AG04450 (cell line): ENCODE results near the gene PRKG1. TPM values are rescaled to one million over a fixed set of nuclear protein-coding genes. Genes with fewer than 3 reads are reported as not detected.

ENCODE experiments used
- CTCF ChIA-PET: fragments of 300-600, 350-600 bp; formaldehyde crosslinking; extraction: SDS; loops from one replicate; lab custom pipeline; 2022; ENCODE audit warnings: antibody characterized with exemption, inconsistent platforms; lab: Charles Lee
- POLR2A ChIA-PET: fragments of 350-600 bp; formaldehyde crosslinking; extraction: SDS; loops from one replicate; lab custom pipeline; 2021; ENCODE audit warnings: antibody characterized with exemption, inconsistent platforms; lab: Yijun Ruan, JAX
- DNase-seq: peaks from one replicate; pipeline ENCODE4 v3.0.0-alpha.2; 2011; ENCODE audit warnings: low read depth, low spot score
- H3K27ac ChIP-seq: one replicate; pipeline ENCODE4 v1.5.1; 2012; ENCODE audit warnings: low read depth, low read length, control low read depth
- H3K27me3 ChIP-seq: one replicate; pipeline ENCODE4 v1.6.0; 2012; ENCODE audit warnings: low read length; ENCODE audit not compliant: control insufficient read depth, insufficient read depth
- H3K4me3 ChIP-seq: 2 replicates; pipeline ENCODE4 v1.5.1; 2011; ENCODE audit warnings: mild to moderate bottlenecking, low read depth, low read length, control low read depth
- H3K9me3 ChIP-seq: 2 replicates; pipeline ENCODE4 v1.5.1; 2012; ENCODE audit warnings: low read length; ENCODE audit not compliant: control insufficient read depth, insufficient read depth
- CTCF ChIP-seq: IDR thresholded peaks from 2 replicates; pipeline ENCODE4 v1.5.1; 2011; ENCODE audit warnings: low read depth, low read length, control low read depth, inconsistent platforms
- polyA plus RNA-seq: library from polyadenylated mRNA; depleted of rRNA; stranded (reverse); fragments of >200 nt; gene quantifications from 2 replicates; pipeline ENCODE4 v1.2.3, GENCODE V29; 2011

Gene PRKG1
- polyA plus RNA-seq, 1 experiment, result 19.0 TPM

- Histone ChIP-seq H3K27me3 (no peaks in the 10 kb centered on the region), H3K9me3 (no peaks in the 10 kb centered on the region), H3K27ac (no peak overlapping the region), H3K4me3 (no peak overlapping the region)
- no peak for DNase-seq
- ChIA-PET CTCF (no interaction called here), POLR2A (no interaction called here)
- no peak for TF ChIP-seq CTCF
These were observed 1000.3 kb downstream of the PRKG1 start for GRCh38 chr10:52074505-52075026.

DNA sequence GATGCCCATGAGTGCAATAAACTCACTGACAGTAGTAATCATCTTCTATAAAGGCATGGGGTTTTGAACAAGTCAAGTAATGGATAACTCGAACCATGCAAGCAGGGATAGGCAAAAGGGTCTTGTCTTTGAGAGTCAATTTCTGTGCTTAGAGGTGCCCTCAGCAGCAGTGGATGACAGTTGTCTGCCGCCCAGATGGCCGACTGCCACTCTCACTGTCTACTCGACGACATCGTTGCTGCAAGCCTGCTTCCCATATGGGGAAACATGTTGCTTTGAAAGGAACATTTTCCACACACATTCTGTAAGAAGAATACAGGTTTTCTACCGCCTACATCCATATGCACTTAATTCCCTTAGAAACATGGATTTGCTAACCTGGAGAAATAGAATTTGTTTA lies 1003.5 kb downstream of the PRKG1 start:
- Histone ChIP-seq H3K27me3 (no peaks in the 10 kb centered on the region), H3K27ac (no peak overlapping the region), H3K9me3 (no peaks in the 10 kb centered on the region), H3K4me3 (no peak overlapping the region)
- no peak for TF ChIP-seq CTCF
- CTCF ChIA-PET, result no interaction called here
- no peak for DNase-seq
- POLR2A ChIA-PET, result no interaction called here

DNA sequence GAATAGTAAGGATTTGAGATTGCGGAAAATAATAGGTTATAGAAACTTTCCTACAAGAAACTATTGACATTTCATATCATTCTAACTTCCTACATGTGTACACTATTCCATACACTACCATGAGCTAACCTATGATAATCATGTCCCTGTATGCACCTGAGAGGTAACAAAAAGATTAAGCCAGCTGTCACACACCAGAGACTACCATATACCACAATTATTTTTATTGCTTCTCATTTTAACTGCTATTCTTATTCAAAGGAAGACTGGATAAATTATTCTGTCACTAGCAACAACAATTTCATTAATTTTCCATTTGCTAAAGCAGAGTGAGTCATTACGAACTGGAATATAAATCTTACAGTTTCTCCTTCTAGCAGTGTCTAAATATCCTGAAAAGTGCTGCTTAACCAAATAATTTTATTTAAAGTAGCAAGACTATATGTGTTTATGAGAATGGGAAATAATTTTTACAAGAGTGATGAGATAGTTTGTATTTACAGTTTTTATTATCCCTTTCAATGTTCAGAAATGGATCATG lies 1004.2 kb downstream of the PRKG1 start:
- no peak overlapping the region for H3K27ac ChIP-seq
- no peak for DNase-seq
- no peaks in the 10 kb centered on the region for H3K9me3 ChIP-seq
- no peak for TF ChIP-seq CTCF
- H3K4me3 ChIP-seq, result no peak overlapping the region
- H3K27me3 ChIP-seq, result no peaks in the 10 kb centered on the region
- ChIA-PET POLR2A (no interaction called here), CTCF (no interaction called here)

DNA sequence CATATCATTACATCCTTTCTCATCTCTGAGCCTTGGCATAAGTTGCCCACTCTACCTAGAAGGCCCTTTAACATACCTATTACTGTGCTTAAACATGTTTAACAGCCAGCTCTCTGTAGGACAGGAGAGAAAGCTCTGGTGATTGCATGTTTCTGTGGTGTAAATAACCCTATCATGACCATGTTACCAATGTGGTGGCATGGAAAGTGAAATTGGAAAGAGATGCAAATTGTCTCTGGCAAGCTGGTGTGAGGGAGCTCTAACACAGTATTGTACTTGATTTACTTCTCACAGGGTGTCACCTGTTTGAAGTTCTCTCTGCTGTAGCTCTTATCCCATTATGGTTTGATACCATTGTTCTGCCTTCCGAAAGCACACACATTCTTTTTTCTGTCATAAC lies 1008.0 kb downstream of the PRKG1 start:
- no peaks in the 10 kb centered on the region for H3K9me3 ChIP-seq
- POLR2A ChIA-PET, result no interaction called here
- H3K27ac ChIP-seq, result no peak overlapping the region
- CTCF ChIA-PET, result no interaction called here
- H3K4me3 ChIP-seq, result no peak overlapping the region
- no peaks in the 10 kb centered on the region for H3K27me3 ChIP-seq
- TF ChIP-seq CTCF, result no peak
- no peak for DNase-seq

- H3K4me3 ChIP-seq, result no peak overlapping the region
- POLR2A ChIA-PET, result no interaction called here
These were observed 1009.1 kb downstream of the PRKG1 start for GRCh38 chr10:52083422-52083821.

More at GRCh38 chr10:52083422-52083821, 1009.1 kb downstream of the PRKG1 start:
- Histone ChIP-seq H3K27ac (no peak overlapping the region), H3K27me3 (no peaks in the 10 kb centered on the region), H3K9me3 (no peaks in the 10 kb centered on the region)
- no peak for TF ChIP-seq CTCF
- CTCF ChIA-PET, result no interaction called here
- no peak for DNase-seq
